HepG2 (cell line): ENCODE results near the gene SYNGR2. TPM values are rescaled to one million over a fixed set of nuclear protein-coding genes. Genes with fewer than 3 reads are reported as not detected.

Experiments
- ELF3 ChIP-seq: IDR thresholded peaks from 2 replicates; pipeline ENCODE4 v1.6.1; 2016; ENCODE audit warnings: missing genetic modification reagents, missing compliant biosample characterization
- FOXP1 ChIP-seq, 2 experiments: fragments of 450-650 bp in 1 of 2; IDR thresholded peaks; 2 replicates each; pipeline ENCODE4 v1.6.1; 2017 to 2018; ENCODE audit warnings: antibody characterized with exemption in 1 of 2
- NCOA2 ChIP-seq: sonication (generic); formaldehyde crosslinking; IDR thresholded peaks from 2 replicates; pipeline ENCODE4 v1.8.0; 2022; ENCODE audit warnings: inconsistent platforms
- NFYC ChIP-seq: IDR thresholded peaks from 2 replicates; pipeline ENCODE4 v1.6.1; 2016; ENCODE audit warnings: missing genetic modification reagents, missing compliant biosample characterization
- ONECUT2 ChIP-seq: sonication (generic); formaldehyde crosslinking; IDR thresholded peaks from 2 replicates; pipeline ENCODE4 v1.4.0; 2020; ENCODE audit warnings: missing genetic modification reagents
- PTBP1 ChIP-seq: fragments of 200-400 bp; formaldehyde crosslinking; IDR thresholded peaks from 2 replicates; pipeline ENCODE4 v1.6.1; 2018; ENCODE audit warnings: low read length, low read depth; ENCODE audit not compliant: poor library complexity, severe bottlenecking
- RAD21 ChIP-seq: fragments of 450-650 bp; formaldehyde crosslinking; IDR thresholded peaks from 2 replicates; pipeline ENCODE4 v1.5.0; 2020; ENCODE audit warnings: mild to moderate bottlenecking
- RBFOX2 ChIP-seq: fragments of 200-400 bp; formaldehyde crosslinking; IDR thresholded peaks from 2 replicates; pipeline ENCODE4 v1.6.1; 2017; ENCODE audit warnings: low read depth, mild to moderate bottlenecking, low read length
- TCF12 ChIP-seq, 2 experiments: fragments of 450-650 bp in 1 of 2; sonication (generic) in 1 of 2; formaldehyde crosslinking in 1 of 2; IDR thresholded peaks; 2 replicates each; pipeline versions ENCODE4 v1.6.1 to v1.8.0; 2017 to 2022; ENCODE audit warnings: antibody characterized with exemption in 1 of 2, mild to moderate bottlenecking in 1 of 2, missing genetic modification reagents in 1 of 2, moderate library complexity in 1 of 2
- THAP11 ChIP-seq: IDR thresholded peaks from 2 replicates; pipeline ENCODE4 v1.6.1; 2016; ENCODE audit warnings: missing biosample characterization, missing genetic modification reagents
- ZFP36L2 ChIP-seq: sonication (generic); formaldehyde crosslinking; IDR thresholded peaks from 2 replicates; pipeline ENCODE4 v1.4.0; 2020; ENCODE audit warnings: missing genetic modification reagents
- ZMYM3 ChIP-seq: sonication (generic); formaldehyde crosslinking; IDR thresholded peaks from 2 replicates; pipeline ENCODE4 v1.5.1; 2020; ENCODE audit warnings: mild to moderate bottlenecking, missing genetic modification reagents
- ZMYM4 ChIP-seq: sonication (generic); formaldehyde crosslinking; IDR thresholded peaks from 2 replicates; pipeline ENCODE4 v1.8.1; 2023; ENCODE audit warnings: mild to moderate bottlenecking, missing genetic modification reagents
- ZNF205 ChIP-seq: IDR thresholded peaks from 2 replicates; pipeline ENCODE4 v1.6.1; 2018; ENCODE audit warnings: missing biosample characterization, missing genetic modification reagents
- ZNF430 ChIP-seq: sonication (generic); formaldehyde crosslinking; IDR thresholded peaks from 2 replicates; pipeline ENCODE4 v1.9.0; 2021; ENCODE audit warnings: mild to moderate bottlenecking, missing genetic modification reagents
- ZNF468 ChIP-seq: sonication (generic); formaldehyde crosslinking; IDR thresholded peaks from 2 replicates; pipeline ENCODE4 v1.8.0; 2022; ENCODE audit warnings: mild to moderate bottlenecking, moderate library complexity, missing genetic modification reagents
- ZNF563 ChIP-seq: sonication (generic); formaldehyde crosslinking; IDR thresholded peaks from 2 replicates; pipeline ENCODE4 v1.8.0; 2022; ENCODE audit warnings: mild to moderate bottlenecking, moderate library complexity, missing genetic modification reagents
- ZZZ3 ChIP-seq: sonication (generic); formaldehyde crosslinking; IDR thresholded peaks from 2 replicates; pipeline ENCODE4 v1.4.0; 2020; ENCODE audit warnings: missing genetic modification reagents, mild to moderate bottlenecking, borderline replicate concordance
- polyA plus RNA-seq, 8 experiments: library from polyadenylated mRNA; depleted of rRNA in 3 of 8; stranded (reverse) in 7 of 8; unstranded in 1 of 8; fragments of >200 nt; fragmentation: Illumina TruSeq in 4 of 8; extraction: Trizol in 4 of 8; gene quantifications; 2 replicates each; pipeline versions ENCODE4 v1.2.1 to v1.2.3, GENCODE V29; 2011 to 2016; ENCODE audit warnings: low read depth in 4 of 8, missing spikeins in 1 of 8, mixed read lengths in 1 of 8; ENCODE audit not compliant: insufficient read depth in 1 of 8
- total RNA-seq, 5 experiments: library from RNA; depleted of rRNA; stranded (reverse); fragments of >200 nt; fragmentation: Illumina TruSeq; extraction: Trizol; gene quantifications; 2 replicates each; pipeline ENCODE4 v1.2.3, GENCODE V29; 2016; ENCODE audit warnings: low read depth in 1 of 5
- TF ChIP-seq, protein P1 (sequence below): IDR thresholded peaks from 2 replicates; pipeline ENCODE4 v1.4.0; 2020; ENCODE audit warnings: mild to moderate bottlenecking, missing genetic modification reagents
- TF ChIP-seq, protein P2 (sequence below), 2 experiments: sonication (generic) in 1 of 2; formaldehyde crosslinking in 1 of 2; IDR thresholded peaks; 2 replicates each; pipeline versions ENCODE4 v1.4.0 to v1.6.1; 2018 to 2020; ENCODE audit warnings: missing genetic modification reagents in 2 of 2, borderline replicate concordance in 1 of 2, low read depth in 1 of 2, mild to moderate bottlenecking in 1 of 2, missing biosample characterization in 1 of 2
- TF ChIP-seq, protein P3 (sequence below): sonication (generic); formaldehyde crosslinking; IDR thresholded peaks from 2 replicates; pipeline ENCODE4 v1.8.0; 2022; ENCODE audit warnings: missing genetic modification reagents, mild to moderate bottlenecking, borderline replicate concordance
- TF ChIP-seq, protein P4 (sequence below): IDR thresholded peaks from 2 replicates; pipeline ENCODE4 v1.6.1; 2016; ENCODE audit warnings: low read depth

The SYNGR2 gene
- total and polyA plus RNA-seq, 2 of the 13 experiments (the other 11 are each of a cell fraction or from before 2014, with no cell fraction given) = 46.7 to 170 TPM

DNA sequence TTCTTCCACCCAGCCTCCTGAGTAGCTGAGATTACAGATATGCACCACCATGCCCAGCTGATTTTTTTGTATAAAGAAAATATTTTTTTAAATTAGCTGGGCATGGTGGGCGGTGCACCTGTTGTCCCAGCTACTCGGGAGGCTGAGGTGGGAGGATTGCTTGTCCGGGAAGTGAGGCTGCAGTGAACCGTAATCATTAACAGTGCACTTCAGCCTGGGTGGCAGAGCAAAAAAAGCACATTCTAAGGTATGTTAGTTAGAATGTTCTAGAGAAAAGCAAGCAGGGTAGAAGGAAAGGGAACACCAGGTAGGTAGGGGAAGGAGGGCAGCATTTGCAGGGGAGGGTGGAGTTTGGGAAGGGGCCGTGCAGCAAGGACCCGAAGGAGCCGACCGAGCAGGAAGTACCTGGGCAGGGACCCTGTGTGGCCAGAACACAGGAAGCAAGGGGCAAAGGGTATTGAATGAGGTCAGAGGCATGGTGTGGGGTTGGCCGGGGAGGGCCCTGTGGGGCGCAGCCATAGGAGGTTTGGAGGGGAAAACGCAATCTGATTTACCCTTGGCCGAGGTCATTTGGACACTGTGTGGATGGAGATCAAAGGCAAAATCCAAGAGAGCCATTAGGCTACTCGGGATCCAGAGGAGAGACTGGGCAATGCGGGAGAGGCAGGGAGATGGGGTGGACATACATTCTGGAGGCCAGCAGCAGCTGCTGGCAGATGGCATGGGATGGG is 19.9 kb upstream of the SYNGR2 start (continued):
- TF ChIP-seq ZNF205 (CRISPR knock-in tag) (no peak), ZMYM3 (CRISPR knock-in tag) (peak; percentile 91), ZFP36L2 (CRISPR knock-in tag) (no peak), ELF3 (CRISPR knock-in tag) (peak; percentile 93), NFYC (CRISPR knock-in tag) (no peak), ONECUT2 (no peak), PTBP1 (no peak), ZNF468 (CRISPR knock-in tag) (no peak), ZNF430 (CRISPR knock-in tag) (no peak), TCF12 (IDR thresholded peaks at IDR 0.05) (no peak), TCF12 (CRISPR knock-in tag; IDR thresholded peaks at IDR 0.05) (no peak), ZMYM4 (CRISPR knock-in tag) (peak; percentile 11; the same call in 1 of the 2 replicates), FOXP1 (IDR thresholded peaks at IDR 0.05) (no peak), FOXP1 (CRISPR knock-in tag; IDR thresholded peaks at IDR 0.05) (no peak), NCOA2 (CRISPR knock-in tag) (no peak), ZZZ3 (CRISPR knock-in tag) (no peak), RAD21 (CRISPR knock-in tag) (no peak), THAP11 (no peak), ZNF563 (CRISPR knock-in tag) (no peak), RBFOX2 (no peak)
- TF ChIP-seq, protein P1, sequence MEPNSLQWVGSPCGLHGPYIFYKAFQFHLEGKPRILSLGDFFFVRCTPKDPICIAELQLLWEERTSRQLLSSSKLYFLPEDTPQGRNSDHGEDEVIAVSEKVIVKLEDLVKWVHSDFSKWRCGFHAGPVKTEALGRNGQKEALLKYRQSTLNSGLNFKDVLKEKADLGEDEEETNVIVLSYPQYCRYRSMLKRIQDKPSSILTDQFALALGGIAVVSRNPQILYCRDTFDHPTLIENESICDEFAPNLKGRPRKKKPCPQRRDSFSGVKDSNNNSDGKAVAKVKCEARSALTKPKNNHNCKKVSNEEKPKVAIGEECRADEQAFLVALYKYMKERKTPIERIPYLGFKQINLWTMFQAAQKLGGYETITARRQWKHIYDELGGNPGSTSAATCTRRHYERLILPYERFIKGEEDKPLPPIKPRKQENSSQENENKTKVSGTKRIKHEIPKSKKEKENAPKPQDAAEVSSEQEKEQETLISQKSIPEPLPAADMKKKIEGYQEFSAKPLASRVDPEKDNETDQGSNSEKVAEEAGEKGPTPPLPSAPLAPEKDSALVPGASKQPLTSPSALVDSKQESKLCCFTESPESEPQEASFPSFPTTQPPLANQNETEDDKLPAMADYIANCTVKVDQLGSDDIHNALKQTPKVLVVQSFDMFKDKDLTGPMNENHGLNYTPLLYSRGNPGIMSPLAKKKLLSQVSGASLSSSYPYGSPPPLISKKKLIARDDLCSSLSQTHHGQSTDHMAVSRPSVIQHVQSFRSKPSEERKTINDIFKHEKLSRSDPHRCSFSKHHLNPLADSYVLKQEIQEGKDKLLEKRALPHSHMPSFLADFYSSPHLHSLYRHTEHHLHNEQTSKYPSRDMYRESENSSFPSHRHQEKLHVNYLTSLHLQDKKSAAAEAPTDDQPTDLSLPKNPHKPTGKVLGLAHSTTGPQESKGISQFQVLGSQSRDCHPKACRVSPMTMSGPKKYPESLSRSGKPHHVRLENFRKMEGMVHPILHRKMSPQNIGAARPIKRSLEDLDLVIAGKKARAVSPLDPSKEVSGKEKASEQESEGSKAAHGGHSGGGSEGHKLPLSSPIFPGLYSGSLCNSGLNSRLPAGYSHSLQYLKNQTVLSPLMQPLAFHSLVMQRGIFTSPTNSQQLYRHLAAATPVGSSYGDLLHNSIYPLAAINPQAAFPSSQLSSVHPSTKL (CRISPR knock-in tag) = 0 out of 2 replicates have a peak, but pooled peaks have one; percentile 14
- TF ChIP-seq, protein P2, sequence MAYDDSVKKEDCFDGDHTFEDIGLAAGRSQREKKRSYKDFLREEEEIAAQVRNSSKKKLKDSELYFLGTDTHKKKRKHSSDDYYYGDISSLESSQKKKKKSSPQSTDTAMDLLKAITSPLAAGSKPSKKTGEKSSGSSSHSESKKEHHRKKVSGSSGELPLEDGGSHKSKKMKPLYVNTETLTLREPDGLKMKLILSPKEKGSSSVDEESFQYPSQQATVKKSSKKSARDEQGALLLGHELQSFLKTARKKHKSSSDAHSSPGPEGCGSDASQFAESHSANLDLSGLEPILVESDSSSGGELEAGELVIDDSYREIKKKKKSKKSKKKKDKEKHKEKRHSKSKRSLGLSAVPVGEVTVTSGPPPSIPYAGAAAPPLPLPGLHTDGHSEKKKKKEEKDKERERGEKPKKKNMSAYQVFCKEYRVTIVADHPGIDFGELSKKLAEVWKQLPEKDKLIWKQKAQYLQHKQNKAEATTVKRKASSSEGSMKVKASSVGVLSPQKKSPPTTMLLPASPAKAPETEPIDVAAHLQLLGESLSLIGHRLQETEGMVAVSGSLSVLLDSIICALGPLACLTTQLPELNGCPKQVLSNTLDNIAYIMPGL (CRISPR knock-in tag; IDR thresholded peaks at IDR 0.05; ENCODE audit: borderline replicate concordance in 1 of 2, low read depth in 1 of 2) = no peak
- TF ChIP-seq, protein P3, sequence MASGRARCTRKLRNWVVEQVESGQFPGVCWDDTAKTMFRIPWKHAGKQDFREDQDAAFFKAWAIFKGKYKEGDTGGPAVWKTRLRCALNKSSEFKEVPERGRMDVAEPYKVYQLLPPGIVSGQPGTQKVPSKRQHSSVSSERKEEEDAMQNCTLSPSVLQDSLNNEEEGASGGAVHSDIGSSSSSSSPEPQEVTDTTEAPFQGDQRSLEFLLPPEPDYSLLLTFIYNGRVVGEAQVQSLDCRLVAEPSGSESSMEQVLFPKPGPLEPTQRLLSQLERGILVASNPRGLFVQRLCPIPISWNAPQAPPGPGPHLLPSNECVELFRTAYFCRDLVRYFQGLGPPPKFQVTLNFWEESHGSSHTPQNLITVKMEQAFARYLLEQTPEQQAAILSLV (CRISPR knock-in tag) = no peak
- TF ChIP-seq, protein P4, sequence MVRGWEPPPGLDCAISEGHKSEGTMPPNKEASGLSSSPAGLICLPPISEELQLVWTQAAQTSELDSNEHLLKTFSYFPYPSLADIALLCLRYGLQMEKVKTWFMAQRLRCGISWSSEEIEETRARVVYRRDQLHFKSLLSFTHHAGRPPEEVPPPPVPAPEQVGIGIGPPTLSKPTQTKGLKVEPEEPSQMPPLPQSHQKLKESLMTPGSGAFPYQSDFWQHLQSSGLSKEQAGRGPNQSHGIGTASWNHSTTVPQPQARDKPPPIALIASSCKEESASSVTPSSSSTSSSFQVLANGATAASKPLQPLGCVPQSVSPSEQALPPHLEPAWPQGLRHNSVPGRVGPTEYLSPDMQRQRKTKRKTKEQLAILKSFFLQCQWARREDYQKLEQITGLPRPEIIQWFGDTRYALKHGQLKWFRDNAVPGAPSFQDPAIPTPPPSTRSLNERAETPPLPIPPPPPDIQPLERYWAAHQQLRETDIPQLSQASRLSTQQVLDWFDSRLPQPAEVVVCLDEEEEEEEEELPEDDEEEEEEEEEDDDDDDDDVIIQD = peak; percentile 20; the same call in 1 of the 2 replicates
